ENCODE results near the gene STK32B.
"Not testable (repeated sequence)": the region's sequence is repeated elsewhere in the genome, so short reads cannot be mapped to it uniquely, and the experiment has no call there.

Gene STK32B

GRCh38 chr4:5232549-5232948 lies 181.3 kb downstream of the STK32B start:
- Histone ChIP-seq H3K27ac (ENCODE audit: low read depth, low read length) (no peak overlapping the region), H3K9ac (ENCODE audit: low read depth in 1 of 2, low read length in 2 of 2) (no peak overlapping the region), H3K27me3 (ENCODE audit: control insufficient read depth in 1 of 2, insufficient read depth in 2 of 2, low read length in 2 of 2) (no peaks in the 10 kb centered on the region), H3K36me3 (ENCODE audit: control insufficient read depth in 1 of 2, insufficient read depth in 2 of 2, low read length in 2 of 2) (no peaks in the 10 kb centered on the region), H3K4me3 (ENCODE audit: low read depth in 1 of 2, low read length in 2 of 2) (no peak overlapping the region), H3K4me1 (ENCODE audit: control insufficient read depth in 1 of 2, insufficient read depth in 2 of 2, low read length in 2 of 2) (no peaks in the 10 kb centered on the region), H3K9me3 (ENCODE audit: control insufficient read depth in 1 of 2, low read length in 2 of 2) (no peaks in the 10 kb centered on the region)

DNA sequence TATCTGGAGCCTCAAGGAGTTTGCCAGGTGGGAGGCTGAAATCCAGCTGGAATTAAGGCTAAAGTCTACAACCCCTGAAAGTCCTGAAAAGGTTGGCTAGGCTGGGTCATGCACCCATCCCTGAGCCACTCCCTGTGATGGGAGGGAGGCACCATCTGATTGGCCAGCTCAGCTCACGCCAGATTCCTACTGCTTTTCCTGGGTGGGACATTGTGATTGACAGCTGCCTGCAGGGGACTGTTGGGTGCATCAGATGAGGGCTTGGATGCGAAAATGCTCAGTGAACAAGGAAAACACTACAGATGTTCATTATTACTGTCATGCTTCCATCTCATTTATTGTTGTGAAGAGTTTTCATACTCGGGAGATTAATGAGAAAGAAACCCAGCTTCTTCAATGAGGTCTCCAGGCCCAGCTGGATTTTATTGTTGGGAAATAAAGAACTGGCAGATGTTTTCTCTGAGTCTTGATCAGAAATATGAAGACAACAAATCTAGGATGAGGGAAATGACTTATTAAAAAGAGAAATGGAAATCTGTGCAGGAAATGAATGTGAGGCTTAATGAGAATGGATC lies 185.9 kb downstream of the STK32B start:
- no peak overlapping the region for H3K27ac ChIP-seq (ENCODE audit: low read depth, low read length)
- H3K4me1 ChIP-seq (ENCODE audit: control insufficient read depth in 1 of 2, insufficient read depth in 2 of 2, low read length in 2 of 2): no peaks in the 10 kb centered on the region
- no peak overlapping the region for H3K9ac ChIP-seq (ENCODE audit: low read depth in 1 of 2, low read length in 2 of 2)
- no peaks in the 10 kb centered on the region for H3K9me3 ChIP-seq (ENCODE audit: control insufficient read depth in 1 of 2, low read length in 2 of 2)
- no peaks in the 10 kb centered on the region for H3K36me3 ChIP-seq (ENCODE audit: control insufficient read depth in 1 of 2, insufficient read depth in 2 of 2, low read length in 2 of 2)
- no peak overlapping the region for H3K4me3 ChIP-seq (ENCODE audit: low read depth in 1 of 2, low read length in 2 of 2)
- H3K27me3 ChIP-seq (ENCODE audit: control insufficient read depth in 1 of 2, insufficient read depth in 2 of 2, low read length in 2 of 2): no peaks in the 10 kb centered on the region

GRCh38 chr4:5238173-5238572 lies 186.9 kb downstream of the STK32B start:
- no peak overlapping the region for H3K9ac ChIP-seq (ENCODE audit: low read depth in 1 of 2, low read length in 2 of 2)
- no peaks in the 10 kb centered on the region for H3K4me1 ChIP-seq (ENCODE audit: control insufficient read depth in 1 of 2, insufficient read depth in 2 of 2, low read length in 2 of 2)
- H3K9me3 ChIP-seq (ENCODE audit: control insufficient read depth in 1 of 2, low read length in 2 of 2): no peaks in the 10 kb centered on the region
- no peak overlapping the region for H3K4me3 ChIP-seq (ENCODE audit: low read depth in 1 of 2, low read length in 2 of 2)
- H3K27ac ChIP-seq (ENCODE audit: low read depth, low read length): no peak overlapping the region
- no peaks in the 10 kb centered on the region for H3K36me3 ChIP-seq (ENCODE audit: control insufficient read depth in 1 of 2, insufficient read depth in 2 of 2, low read length in 2 of 2)
- H3K27me3 ChIP-seq (ENCODE audit: control insufficient read depth in 1 of 2, insufficient read depth in 2 of 2, low read length in 2 of 2): no peaks in the 10 kb centered on the region

DNA sequence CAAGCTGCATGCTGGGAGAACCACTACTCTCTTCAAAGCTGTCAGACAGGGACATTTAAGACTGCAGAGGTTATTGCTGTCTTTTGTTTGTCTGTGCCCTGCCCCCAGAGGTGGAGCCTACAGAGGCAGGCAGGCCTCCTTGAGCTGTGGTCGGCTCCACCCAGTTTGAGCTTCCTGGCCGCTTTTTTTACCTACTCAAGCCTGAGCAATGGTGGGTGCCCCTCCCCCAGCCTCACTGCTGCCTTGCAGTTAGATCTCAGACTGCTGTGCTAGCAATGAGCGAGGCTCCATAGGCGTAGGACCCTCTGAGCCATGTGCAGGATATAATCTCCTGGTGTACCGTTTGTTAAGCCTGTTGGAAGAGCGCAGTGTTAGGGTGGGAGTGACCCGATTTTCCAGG lies 195.8 kb downstream of the STK32B start:
- H3K27ac ChIP-seq (ENCODE audit: low read depth, low read length); H3K9me3 ChIP-seq (ENCODE audit: control insufficient read depth in 1 of 2, low read length in 2 of 2); H3K4me3 ChIP-seq (ENCODE audit: low read depth in 1 of 2, low read length in 2 of 2); H3K9ac ChIP-seq (ENCODE audit: low read depth in 1 of 2, low read length in 2 of 2); H3K4me1 ChIP-seq (ENCODE audit: control insufficient read depth in 1 of 2, insufficient read depth in 2 of 2, low read length in 2 of 2); H3K27me3 ChIP-seq (ENCODE audit: control insufficient read depth in 1 of 2, insufficient read depth in 2 of 2, low read length in 2 of 2); H3K36me3 ChIP-seq (ENCODE audit: control insufficient read depth in 1 of 2, insufficient read depth in 2 of 2, low read length in 2 of 2): not testable (repeated sequence)

- no peaks in the 10 kb centered on the region for H3K4me1 ChIP-seq (ENCODE audit: control insufficient read depth in 1 of 2, insufficient read depth in 2 of 2, low read length in 2 of 2)
- no peaks in the 10 kb centered on the region for H3K9me3 ChIP-seq (ENCODE audit: control insufficient read depth in 1 of 2, low read length in 2 of 2)
- H3K36me3 ChIP-seq (ENCODE audit: control insufficient read depth in 1 of 2, insufficient read depth in 2 of 2, low read length in 2 of 2): no peaks in the 10 kb centered on the region
- H3K27me3 ChIP-seq (ENCODE audit: control insufficient read depth in 1 of 2, insufficient read depth in 2 of 2, low read length in 2 of 2): no peaks in the 10 kb centered on the region
- no peak overlapping the region for H3K4me3 ChIP-seq (ENCODE audit: low read depth in 1 of 2, low read length in 2 of 2)
- no peak overlapping the region for H3K9ac ChIP-seq (ENCODE audit: low read depth in 1 of 2, low read length in 2 of 2)
- H3K27ac ChIP-seq (ENCODE audit: low read depth, low read length): no peak overlapping the region
Measured at GRCh38 chr4:5247735-5248134, 196.5 kb downstream of the STK32B start.

GRCh38 chr4:5249727-5250126 lies 198.4 kb downstream of the STK32B start:
- Histone ChIP-seq H3K4me1 (ENCODE audit: control insufficient read depth in 1 of 2, insufficient read depth in 2 of 2, low read length in 2 of 2) (no peaks in the 10 kb centered on the region), H3K36me3 (ENCODE audit: control insufficient read depth in 1 of 2, insufficient read depth in 2 of 2, low read length in 2 of 2) (no peaks in the 10 kb centered on the region), H3K9me3 (ENCODE audit: control insufficient read depth in 1 of 2, low read length in 2 of 2) (no peaks in the 10 kb centered on the region), H3K27ac (ENCODE audit: low read depth, low read length) (no peak overlapping the region), H3K27me3 (ENCODE audit: control insufficient read depth in 1 of 2, insufficient read depth in 2 of 2, low read length in 2 of 2) (no peaks in the 10 kb centered on the region), H3K4me3 (ENCODE audit: low read depth in 1 of 2, low read length in 2 of 2) (no peak overlapping the region), H3K9ac (ENCODE audit: low read depth in 1 of 2, low read length in 2 of 2) (no peak overlapping the region)

GRCh38 chr4:5250536-5250935 lies 199.3 kb downstream of the STK32B start:
- not testable (repeated sequence) for H3K4me3 ChIP-seq (ENCODE audit: low read depth in 1 of 2, low read length in 2 of 2); H3K27ac ChIP-seq (ENCODE audit: low read depth, low read length)

DNA sequence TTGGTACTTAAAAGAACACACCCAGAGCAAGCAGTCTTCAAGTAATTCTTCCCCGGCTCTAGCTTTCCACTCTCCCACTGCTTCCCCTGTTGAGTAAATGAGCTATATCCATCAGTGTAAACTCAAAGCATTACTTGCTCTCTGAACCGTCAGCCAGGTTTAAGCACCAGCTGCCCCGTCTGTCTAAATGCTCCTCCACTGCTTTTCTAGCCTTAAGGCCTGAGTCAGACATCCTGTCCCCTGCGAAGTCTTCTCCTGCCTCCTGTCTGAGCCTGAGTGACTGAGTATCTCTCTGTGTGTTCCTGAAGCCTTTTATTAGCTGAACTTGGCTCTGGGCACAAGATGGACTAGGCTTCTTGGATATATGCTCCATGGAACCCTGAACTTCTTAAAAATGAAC lies 205.1 kb downstream of the STK32B start:
- H3K9ac ChIP-seq (ENCODE audit: low read depth in 1 of 2, low read length in 2 of 2): no peak overlapping the region
- H3K36me3 ChIP-seq (ENCODE audit: control insufficient read depth in 1 of 2, insufficient read depth in 2 of 2, low read length in 2 of 2): no peaks in the 10 kb centered on the region
- no peak overlapping the region for H3K27ac ChIP-seq (ENCODE audit: low read depth, low read length)
- H3K4me1 ChIP-seq (ENCODE audit: control insufficient read depth in 1 of 2, insufficient read depth in 2 of 2, low read length in 2 of 2): no peaks in the 10 kb centered on the region
- H3K27me3 ChIP-seq (ENCODE audit: control insufficient read depth in 1 of 2, insufficient read depth in 2 of 2, low read length in 2 of 2): no peaks in the 10 kb centered on the region
- H3K4me3 ChIP-seq (ENCODE audit: low read depth in 1 of 2, low read length in 2 of 2): no peak overlapping the region
- H3K9me3 ChIP-seq (ENCODE audit: control insufficient read depth in 1 of 2, low read length in 2 of 2): no peaks in the 10 kb centered on the region

More at GRCh38 chr4:5250536-5250935, 199.3 kb downstream of the STK32B start:
- H3K9me3 ChIP-seq (ENCODE audit: control insufficient read depth in 1 of 2, low read length in 2 of 2); H3K4me1 ChIP-seq (ENCODE audit: control insufficient read depth in 1 of 2, insufficient read depth in 2 of 2, low read length in 2 of 2); H3K27me3 ChIP-seq (ENCODE audit: control insufficient read depth in 1 of 2, insufficient read depth in 2 of 2, low read length in 2 of 2); H3K36me3 ChIP-seq (ENCODE audit: control insufficient read depth in 1 of 2, insufficient read depth in 2 of 2, low read length in 2 of 2); H3K9ac ChIP-seq (ENCODE audit: low read depth in 1 of 2, low read length in 2 of 2): not testable (repeated sequence)

GRCh38 chr4:5257086-5257485 lies 205.8 kb downstream of the STK32B start:
- no peak overlapping the region for H3K4me3 ChIP-seq (ENCODE audit: low read depth in 1 of 2, low read length in 2 of 2)

GRCh38 chr4:5259471-5259870 lies 208.2 kb downstream of the STK32B start:
- no peaks in the 10 kb centered on the region for H3K4me1 ChIP-seq (ENCODE audit: control insufficient read depth in 1 of 2, insufficient read depth in 2 of 2, low read length in 2 of 2)
- no peaks in the 10 kb centered on the region for H3K36me3 ChIP-seq (ENCODE audit: control insufficient read depth in 1 of 2, insufficient read depth in 2 of 2, low read length in 2 of 2)
- H3K27ac ChIP-seq (ENCODE audit: low read depth, low read length): no peak overlapping the region

More at GRCh38 chr4:5257086-5257485, 205.8 kb downstream of the STK32B start:
- no peaks in the 10 kb centered on the region for H3K9me3 ChIP-seq (ENCODE audit: control insufficient read depth in 1 of 2, low read length in 2 of 2)
- no peaks in the 10 kb centered on the region for H3K4me1 ChIP-seq (ENCODE audit: control insufficient read depth in 1 of 2, insufficient read depth in 2 of 2, low read length in 2 of 2)
- H3K27me3 ChIP-seq (ENCODE audit: control insufficient read depth in 1 of 2, insufficient read depth in 2 of 2, low read length in 2 of 2): no peaks in the 10 kb centered on the region
- H3K9ac ChIP-seq (ENCODE audit: low read depth in 1 of 2, low read length in 2 of 2): no peak overlapping the region
- no peaks in the 10 kb centered on the region for H3K36me3 ChIP-seq (ENCODE audit: control insufficient read depth in 1 of 2, insufficient read depth in 2 of 2, low read length in 2 of 2)
- no peak overlapping the region for H3K27ac ChIP-seq (ENCODE audit: low read depth, low read length)

GRCh38 chr4:5260121-5260520 lies 208.8 kb downstream of the STK32B start:
- H3K9ac ChIP-seq (ENCODE audit: low read depth in 1 of 2, low read length in 2 of 2): no peak overlapping the region
- H3K4me1 ChIP-seq (ENCODE audit: control insufficient read depth in 1 of 2, insufficient read depth in 2 of 2, low read length in 2 of 2): no peaks in the 10 kb centered on the region
- no peaks in the 10 kb centered on the region for H3K27me3 ChIP-seq (ENCODE audit: control insufficient read depth in 1 of 2, insufficient read depth in 2 of 2, low read length in 2 of 2)
- H3K9me3 ChIP-seq (ENCODE audit: control insufficient read depth in 1 of 2, low read length in 2 of 2): no peaks in the 10 kb centered on the region
- no peak overlapping the region for H3K4me3 ChIP-seq (ENCODE audit: low read depth in 1 of 2, low read length in 2 of 2)
- no peaks in the 10 kb centered on the region for H3K36me3 ChIP-seq (ENCODE audit: control insufficient read depth in 1 of 2, insufficient read depth in 2 of 2, low read length in 2 of 2)
- no peak overlapping the region for H3K27ac ChIP-seq (ENCODE audit: low read depth, low read length)

More at GRCh38 chr4:5259471-5259870, 208.2 kb downstream of the STK32B start:
- no peak overlapping the region for H3K4me3 ChIP-seq (ENCODE audit: low read depth in 1 of 2, low read length in 2 of 2)
- H3K9me3 ChIP-seq (ENCODE audit: control insufficient read depth in 1 of 2, low read length in 2 of 2): no peaks in the 10 kb centered on the region
- H3K27me3 ChIP-seq (ENCODE audit: control insufficient read depth in 1 of 2, insufficient read depth in 2 of 2, low read length in 2 of 2): no peaks in the 10 kb centered on the region
- no peak overlapping the region for H3K9ac ChIP-seq (ENCODE audit: low read depth in 1 of 2, low read length in 2 of 2)

Data from duodenal mucosa (tissue), 2 donors.